GM23338 (cell line): ENCODE data around the gene NOD1.

Source experiments
- CTCF ChIP-seq, 2 experiments: fragments of 200-600 bp in 1 of 2; sonication (generic) in 1 of 2; conservative IDR thresholded peaks; 2 replicates each; pipeline versions ENCODE4 v1.5.1 to v1.6.1; 2016 to 2017; ENCODE audit warnings: antibody characterized with exemption in 2 of 2, low read depth in 2 of 2, mild to moderate bottlenecking in 2 of 2, moderate library complexity in 1 of 2
- ETS1 ChIP-seq: IDR thresholded peaks from 2 replicates; pipeline ENCODE4 v1.6.1; 2016; ENCODE audit warnings: antibody characterized with exemption
- EZH2 ChIP-seq: fragments of 200-600 bp; sonication (generic); IDR thresholded peaks from one replicate; pipeline ENCODE4 v1.8.0; 2017; ENCODE audit warnings: antibody characterized with exemption, mild to moderate bottlenecking, low read depth; ENCODE audit not compliant: unreplicated experiment
- EZH2phosphoT487 ChIP-seq: fragments of 200-600 bp; sonication (generic); IDR thresholded peaks from one replicate; pipeline ENCODE4 v1.8.1; 2018; ENCODE audit warnings: antibody characterized with exemption; ENCODE audit not compliant: unreplicated experiment
- JUNB ChIP-seq: IDR thresholded peaks from one replicate; pipeline ENCODE4 v1.6.1; 2016; ENCODE audit warnings: antibody characterized with exemption; ENCODE audit not compliant: unreplicated experiment
- NANOG ChIP-seq: IDR thresholded peaks from 2 replicates; pipeline ENCODE4 v1.6.1; 2016; ENCODE audit warnings: antibody characterized with exemption, borderline replicate concordance
- POLR2AphosphoS5 ChIP-seq: IDR thresholded peaks from 2 replicates; pipeline ENCODE4 v1.6.1; 2016; ENCODE audit warnings: antibody characterized with exemption, low read depth
- REST ChIP-seq: IDR thresholded peaks from one replicate; pipeline ENCODE4 v1.6.1; 2018; ENCODE audit warnings: antibody characterized with exemption; ENCODE audit not compliant: unreplicated experiment

- no peak for TF ChIP-seq CTCF (conservative IDR thresholded peaks at IDR 0.05; ENCODE audit: low read depth in 2 of 2)
- TF ChIP-seq JUNB, result no peak
- TF ChIP-seq POLR2AphosphoS5, result no peak
- no peak for TF ChIP-seq ETS1
- no peak for TF ChIP-seq REST
- no peak for TF ChIP-seq EZH2
- no peak for TF ChIP-seq EZH2phosphoT487
- TF ChIP-seq NANOG, result no peak
These were observed 42.1 kb downstream of the NOD1 start for GRCh38 chr7:30436518-30436917.
